NCI-H748 treated with DMSO at 0.1 percent for 48 hours (cell line): ENCODE results near the gene EI24.

Experiments
- DNase-seq: peaks from one replicate; lab custom pipeline; 2025; lab: John Stamatoyannopoulos, UW

The EI24 gene

GRCh38 chr11:125627236-125627910 lies 58.1 kb downstream of the EI24 start:
- no peak for DNase-seq
